K562 (cell line): Measurements from ENCODE around the gene MMP1. TPM values are rescaled to one million over a fixed set of nuclear protein-coding genes. Genes with fewer than 3 reads are reported as not detected.

ENCODE experiments used
- ATAC-seq: fragments of 200-7000 bp; cut with Tn5 transposase; 3 replicates; pipeline ENCODE4 v1.9.1; 2020; ENCODE audit warnings: moderate library complexity
- Bru-seq: library from RNA; stranded (reverse); fragments of 400-500 nt; gene quantifications from one replicate; lab custom pipeline; 2021; lab: Mats Ljungman, UMichigan
- BruChase-seq, 2 experiments: library from RNA; stranded (reverse); fragments of 400-500 nt; gene quantifications; one replicate each; lab custom pipeline; 2021; lab: Mats Ljungman, UMichigan
- BruUV-seq: library from RNA; stranded (reverse); fragments of 400-500 nt; replicated peaks from 2 replicates; lab custom pipeline; 2021; lab: Mats Ljungman, UMichigan
- CTCF ChIA-PET: fragments of 300-600 bp; formaldehyde crosslinking; extraction: SDS; loops from one replicate; lab custom pipeline; 2021; ENCODE audit warnings: low intra/inter-chr PET ratio; lab: Yijun Ruan, JAX
- POLR2A ChIA-PET: fragments of 300-600, 350-650 bp; sonication (Branson Sonifier 250); formaldehyde crosslinking; extraction: SDS; loops from one replicate; lab custom pipeline; 2021; ENCODE audit warnings: antibody characterized with exemption, inconsistent platforms; lab: Yijun Ruan, JAX
- DNase-seq, 4 experiments: peaks; one replicate each; pipeline versions ENCODE4 v3.0.0 to v3.0.0-alpha.2; 2011 to 2018; ENCODE audit warnings: low spot score in 3 of 4, mixed read lengths in 3 of 4; ENCODE audit errors: extremely low read depth in 1 of 4
- FAIRE-seq: peaks from 2 replicates; lab custom pipeline; 2011; peaks lifted over from hg19 to GRCh38; lab: Jason Lieb, UNC
- H2AFZ ChIP-seq: 2 replicates; pipeline ENCODE4 v1.6.0; 2011; ENCODE audit warnings: low read depth, low read length, control low read depth, inconsistent platforms
- H3K27ac ChIP-seq: fragments of 200-600 bp; 3 replicates; pipeline ENCODE4 v1.8.0; 2011; ENCODE audit warnings: low read depth, mild to moderate bottlenecking, control low read depth, inconsistent platforms, low read length, moderate library complexity, mixed read lengths; ENCODE audit errors: extremely low read depth
- H3K27me3 ChIP-seq, 2 experiments: fragments of 300-600 bp in 1 of 2; 2 replicates in 1 of 2; 3 replicates in 1 of 2; pipeline versions ENCODE4 v1.6.0 to v1.8.0; 2011; ENCODE audit warnings: inconsistent platforms in 2 of 2, low read length in 2 of 2, mild to moderate bottlenecking in 1 of 2, mixed read lengths in 1 of 2, moderate library complexity in 1 of 2; ENCODE audit not compliant: control insufficient read depth in 2 of 2, insufficient read depth in 2 of 2
- H3K36me3 ChIP-seq: fragments of 300-600 bp; 3 replicates; pipeline ENCODE4 v1.8.0; 2011; ENCODE audit warnings: mild to moderate bottlenecking, low read length, inconsistent platforms; ENCODE audit not compliant: control insufficient read depth, insufficient read depth
- H3K4me1 ChIP-seq, 2 experiments: fragments of 200-600 bp in 1 of 2; replicated peaks in 1 of 2; 2 replicates in 1 of 2; 3 replicates in 1 of 2; pipeline versions ENCODE4 v1.5.1 to v1.8.0; 2011; ENCODE audit warnings: inconsistent platforms in 2 of 2, low read length in 2 of 2, mild to moderate bottlenecking in 1 of 2, mixed read lengths in 1 of 2, moderate library complexity in 1 of 2; ENCODE audit not compliant: control insufficient read depth in 2 of 2, insufficient read depth in 2 of 2
- H3K4me2 ChIP-seq: 2 replicates; pipeline ENCODE4 v1.6.1; 2011; ENCODE audit warnings: low read length, control low read depth, inconsistent platforms, mixed read lengths; ENCODE audit not compliant: insufficient read depth
- H3K4me3 ChIP-seq: fragments of 200-600 bp; sonication (generic), shearing (Covaris generic); 2 replicates; pipeline ENCODE4 v1.5.1; 2016; ENCODE audit warnings: control low read depth, inconsistent platforms
- H3K79me2 ChIP-seq: fragments of 200-600 bp; 3 replicates; pipeline ENCODE4 v1.8.0; 2011; ENCODE audit warnings: low read length, inconsistent platforms; ENCODE audit not compliant: control insufficient read depth, insufficient read depth
- H3K9ac ChIP-seq, 2 experiments: 2 replicates each; pipeline versions ENCODE4 v1.6.0 to v1.6.1; 2011; ENCODE audit warnings: low read depth in 2 of 2, low read length in 2 of 2, control low read depth in 1 of 2, inconsistent platforms in 1 of 2, mild to moderate bottlenecking in 1 of 2, mixed read lengths in 1 of 2; ENCODE audit not compliant: insufficient read depth in 1 of 2
- H3K9me1 ChIP-seq: one replicate; pipeline ENCODE4 v1.6.0; 2011; ENCODE audit warnings: inconsistent platforms, mild to moderate bottlenecking, low read length, moderate library complexity; ENCODE audit not compliant: control insufficient read depth, insufficient read depth
- H3K9me3 ChIP-seq: replicated peaks from 2 replicates; pipeline ENCODE4 v1.5.1; 2011; ENCODE audit warnings: low read depth, low read length, inconsistent platforms; ENCODE audit not compliant: control insufficient read depth, insufficient read depth
- H4K20me1 ChIP-seq: replicated peaks from 2 replicates; pipeline ENCODE4 v1.6.1; 2011; ENCODE audit warnings: low read length, inconsistent platforms, mixed read lengths; ENCODE audit not compliant: control insufficient read depth, insufficient read depth
- MTA1 ChIP-seq: fragments of 450-650 bp; IDR thresholded peaks from 2 replicates; pipeline ENCODE4 v1.6.1; 2017; ENCODE audit warnings: borderline replicate concordance
- SUPT5H ChIP-seq: fragments of 450-650 bp; IDR thresholded peaks from 2 replicates; pipeline ENCODE4 v1.6.1; 2016
- ZNF561 ChIP-seq: fragments of 450-650 bp; formaldehyde crosslinking; conservative IDR thresholded peaks from 2 replicates; pipeline ENCODE4 v1.4.0; 2020; ENCODE audit warnings: mild to moderate bottlenecking, moderate library complexity
- WGBS: fragments of 100-300 bp; shearing (Covaris generic); methylation state at CpG from one replicate; pipeline ENCODE4 v1.1.6; 2016; ENCODE audit warnings: low coverage, mixed read lengths; ENCODE audit not compliant: insufficient coverage; ENCODE audit errors: missing lambda C conversion rate; 5-methylcytosine and 5-hydroxymethylcytosine counted together
- in situ Hi-C: fragments of 300-500 bp; cut with MboI; formaldehyde crosslinking; loops from 4 replicates; pipeline ENCODE4 v1.15.0; 2018; ENCODE audit warnings: inconsistent platforms, mixed read lengths
- intact Hi-C: fragments of 100-400 bp; cut with micrococcal nuclease; formaldehyde crosslinking; loops from 2 replicates; pipeline ENCODE4 v1.14.2; 2022
- long read RNA-seq, 3 experiments: library from polyadenylated mRNA in 2 of 3; library from RNA in 1 of 3; unstranded in 2 of 3; stranded (forward) in 1 of 3; transcript quantifications; one replicate each; pipeline ENCODE4 v2.0.0, GENCODE V29; 2019 to 2022
- polyA minus RNA-seq, 3 experiments: library from RNA; depleted of rRNA, polyadenylated mRNA; stranded (reverse); fragments of >200 nt; gene quantifications; 2 replicates each; pipeline ENCODE4 v1.2.3, GENCODE V29; 2011
- polyA plus RNA-seq, 8 experiments: library from polyadenylated mRNA; depleted of rRNA in 4 of 8; stranded (reverse) in 5 of 8; unstranded in 3 of 8; fragments of >200 nt; fragmentation: Nextera tagmentation in 2 of 8; fragmentation: Illumina TruSeq in 1 of 8; extraction: Ambion mirVana in 2 of 8; extraction: Trizol in 1 of 8; gene quantifications; 2 replicates each; pipeline versions ENCODE4 v1.2.1 to v1.2.3, GENCODE V29; 2011 to 2014; ENCODE audit warnings: inconsistent platforms in 1 of 8, missing spikeins in 1 of 8
- total RNA-seq, 7 experiments: library from RNA; depleted of rRNA in 6 of 7; stranded (reverse); fragments of >200 nt in 6 of 7; fragmentation: Illumina TruSeq in 2 of 7; extraction: Trizol in 2 of 7; gene quantifications; 2 replicates each; pipeline versions ENCODE4 v1.2.1 to v1.2.3, GENCODE V29; 2011 to 2021; ENCODE audit warnings: low replicate concordance in 1 of 7

Gene MMP1
- total RNA-seq (2011; cell fraction: chromatin; rRNA removed; ENCODE audit: low replicate concordance), result 0.26 and 0.42 TPM in 2 replicates
- total RNA-seq (2011; cell fraction: nucleolus; rRNA removed), result 0.53 and 0.67 TPM in 2 replicates
- 0.29 and 0.46 TPM in 2 replicates for total RNA-seq (2011; cell fraction: nucleoplasm; rRNA removed)
- total RNA-seq (2014; rRNA removed) (not detected in 2 replicates), total RNA-seq (2014; rRNA removed; fragmentation: Illumina TruSeq; extraction: Trizol) (0.15 TPM in 1 of 2 replicates, not detected in the other), total RNA-seq (2015; rRNA removed; fragmentation: Illumina TruSeq; extraction: Trizol) (0.19 and 0.25 TPM in 2 replicates), total RNA-seq (2021) (0.18 TPM in 1 of 2 replicates, not detected in the other), polyA plus RNA-seq (2011; rRNA removed) (0.07 and 0.33 TPM in 2 replicates), polyA plus RNA-seq (2014; fragmentation: Illumina TruSeq; extraction: Trizol) (0.09 and 0.10 TPM in 2 replicates), polyA plus RNA-seq (2014; fragmentation: Nextera tagmentation; extraction: Ambion mirVana) (under 1 TPM in 1 of 2 experiments, not detected in 1; 0.06 TPM), polyA plus RNA-seq (2014; rRNA removed) (0.07 TPM in 1 of 2 replicates, not detected in the other), polyA minus RNA-seq (2011; rRNA and poly(A)+ RNA removed) (0.18 TPM in 1 of 2 replicates, not detected in the other), Bru-seq, nascent RNA (percentile 10 among the genes with signal in this experiment), BruChase-seq, experiment 1, labeled RNA remaining after a 2-hour chase (not detected), BruChase-seq, experiment 2, labeled RNA remaining after a 6-hour chase (percentile 15 among the genes with signal in this experiment)
- polyA plus RNA-seq (2011; cell fraction: cytosol; rRNA removed), result 0.21 TPM in 1 of 2 replicates, not detected in the other
- polyA plus RNA-seq (2011; cell fraction: nucleus; rRNA removed), result 0.11 TPM in 1 of 2 replicates, not detected in the other
- 0.17 and 1.5 TPM in 2 replicates for polyA plus RNA-seq (2012)
- polyA minus RNA-seq (2011; cell fraction: cytosol; rRNA and poly(A)+ RNA removed), result not detected in 2 replicates
- not detected in 2 replicates for polyA minus RNA-seq (2011; cell fraction: nucleus; rRNA and poly(A)+ RNA removed)
- long read RNA-seq, experiment 1, result 0 reads
- long read RNA-seq, experiment 2, partial matches to known transcripts, result 0 of 1 reads
- long read RNA-seq, experiment 2, other reads (novel, unspliced or antisense), result 0 of 1 reads
- long read RNA-seq, experiment 3, result 0 reads

DNA sequence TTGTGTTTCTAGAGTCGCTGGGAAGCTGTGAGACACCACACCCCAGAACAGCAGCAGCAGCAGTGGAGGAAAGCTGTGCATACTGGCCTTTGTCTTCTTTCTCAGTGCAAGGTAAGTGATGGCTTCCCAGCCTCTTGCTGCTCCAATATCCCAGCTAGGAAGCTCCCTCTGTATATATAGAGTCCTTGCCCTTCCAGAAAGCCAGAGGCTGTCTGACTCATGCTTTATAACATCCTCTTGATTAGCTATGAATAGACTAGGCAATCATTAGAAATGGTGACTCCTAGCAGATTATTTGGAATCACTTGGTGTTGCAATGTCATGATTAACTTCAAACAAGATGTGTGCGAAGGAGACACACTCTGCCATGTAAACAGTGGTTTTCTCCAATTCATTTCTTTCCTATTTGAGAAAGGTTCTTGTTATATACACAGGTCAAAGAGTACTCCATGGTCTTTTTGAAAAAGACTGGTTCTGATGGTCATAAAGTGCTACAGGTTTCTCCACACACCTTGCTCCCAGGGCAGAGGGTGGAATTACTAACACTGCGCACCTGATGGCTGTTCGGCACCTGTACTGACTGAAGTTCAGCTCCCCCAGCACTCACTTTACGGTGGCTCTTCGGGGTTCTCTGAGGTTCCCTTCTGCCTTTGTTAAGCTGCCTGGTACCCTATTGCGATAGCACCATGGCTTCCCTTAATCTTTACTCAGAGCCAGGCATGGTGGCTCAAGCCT is at the start of gene MMP1:
Gene MMP1, minus strand, starts transcription at position 149 of the 735 bp plus-strand sequence. Its CDS starts 68 bp downstream, at position 81.
- H3K9ac ChIP-seq, result no peak within 1 kb of the TSS
- TF ChIP-seq MTA1 (no peak), SUPT5H (no peak), ZNF561 (CRISPR knock-in tag) (no peak)
- H3K79me2 ChIP-seq, result no peaks in the 10 kb centered on the region
- in situ Hi-C loops, result no loop called here
- no peak within 1 kb of the TSS for H3K27ac ChIP-seq
- H3K9me3 ChIP-seq, result no peaks in the 10 kb centered on the region
- 4% methylated on average over 7 of the region's 7 CpGs for WGBS
- H3K27me3 ChIP-seq, result no peaks in the 10 kb centered on the region
- no peak within 1 kb of the TSS for H3K4me2 ChIP-seq
- no TSS peak for BruUV-seq
- H4K20me1 ChIP-seq, result no peaks in the 10 kb centered on the region
- DNase-seq (no peak), ATAC-seq (no peak), FAIRE-seq (no peak)
- no peaks in the 10 kb centered on the region for H3K9me1 ChIP-seq
- ChIA-PET POLR2A (interaction anchor here (0.6 kb wide), 1 partner anchor 1544 kb away, joined by 3 read pairs; no protein-coding TSS in a partner anchor), CTCF (no interaction called here)
- no peaks in the 10 kb centered on the region for H3K4me1 ChIP-seq
- no peak within 1 kb of the TSS for H3K4me3 ChIP-seq
- H2AFZ ChIP-seq, result no peak within 1 kb of the TSS
- intact Hi-C loops, result no loop called here
- H3K36me3 ChIP-seq, result no peaks in the 10 kb centered on the region
